HCT116 (cell line): ENCODE results near the gene SH2B3. TPM values are rescaled to one million over a fixed set of nuclear protein-coding genes. Genes with fewer than 3 reads are reported as not detected.

Experiments
- ATAC-seq: fragments of 200-7000 bp; cut with Tn5 transposase; 2 replicates; pipeline ENCODE4 v1.9.1; 2020; ENCODE audit warnings: mild to moderate bottlenecking, moderate library complexity
- BruUV-seq: library from RNA; stranded (reverse); fragments of 400-500 nt; replicated peaks from 2 replicates; lab custom pipeline; 2021; lab: Mats Ljungman, UMichigan
- CTCF ChIA-PET: fragments of 300-600 bp; sonication (Branson Sonifier 250); formaldehyde crosslinking; loops from one replicate; lab custom pipeline; 2021; ENCODE audit warnings: antibody characterized with exemption; lab: Charles Lee
- POLR2A ChIA-PET: fragments of 300-600, 350-600 bp; sonication (Branson Sonifier 250); formaldehyde crosslinking; loops from one replicate; lab custom pipeline; 2021; ENCODE audit warnings: antibody characterized with exemption; lab: Charles Lee
- RAD21 ChIA-PET, 2 experiments: fragments of 300-600 bp; sonication (Branson Sonifier 250); formaldehyde crosslinking; loops; one replicate each; lab custom pipeline; 2023; ENCODE audit warnings: low total read pairs in 2 of 2; ENCODE audit not compliant: uncharacterized antibody in 2 of 2, unreplicated experiment in 2 of 2, low non-redundant PET in 1 of 2; lab: Charles Lee
- DNase-seq: peaks from one replicate; pipeline ENCODE4 v3.0.0-alpha.2; 2010; ENCODE audit warnings: low read depth, low spot score
- H2AFZ ChIP-seq: fragments of 200-600 bp; shearing (Covaris generic), sonication (generic); 2 replicates; pipeline ENCODE4 v1.6.1; 2017; ENCODE audit warnings: low read depth, mixed run types, mixed read lengths, antibody characterized with exemption, low read length; ENCODE audit not compliant: poor library complexity, severe bottlenecking
- H3K27ac ChIP-seq: 2 replicates; pipeline ENCODE4 v1.5.1; 2012; ENCODE audit warnings: low read depth, low read length
- H3K27me3 ChIP-seq: fragments of 200-600 bp; sonication (generic); 2 replicates; pipeline ENCODE4 v1.6.1; 2016; ENCODE audit warnings: mixed run types, low read length, mixed read lengths; ENCODE audit not compliant: insufficient read depth
- H3K36me3 ChIP-seq, 2 experiments: fragments of 200-500 bp in 1 of 2; fragments of 200-600 bp in 1 of 2; sonication (Bioruptor generic) in 1 of 2; sonication (generic) in 1 of 2; 2 replicates each; pipeline versions ENCODE4 v1.5.1 to v1.6.1; 2014 to 2016; ENCODE audit warnings: low read length in 2 of 2, inconsistent platforms in 1 of 2, mixed read lengths in 1 of 2, mixed run types in 1 of 2; ENCODE audit not compliant: insufficient read depth in 2 of 2, control insufficient read depth in 1 of 2
- H3K4me1 ChIP-seq, 2 experiments: fragments of 200-600 bp in 1 of 2; sonication (generic) in 1 of 2; 2 replicates each; pipeline versions ENCODE4 v1.5.1 to v1.6.1; 2012 to 2017; ENCODE audit warnings: low read length in 2 of 2, inconsistent platforms in 1 of 2, mild to moderate bottlenecking in 1 of 2, mixed read lengths in 1 of 2, mixed run types in 1 of 2, moderate library complexity in 1 of 2; ENCODE audit not compliant: insufficient read depth in 2 of 2, control insufficient read depth in 1 of 2
- H3K4me2 ChIP-seq: fragments of 200-600 bp; sonication (generic); 2 replicates; pipeline ENCODE4 v1.6.1; 2017; ENCODE audit warnings: mixed run types, low read length, mixed read lengths
- H3K4me3 ChIP-seq, 2 experiments: fragments of 200-600 bp in 1 of 2; sonication (generic) in 1 of 2; replicated peaks in 1 of 2; 2 replicates each; pipeline ENCODE4 v1.5.1; 2011 to 2016; ENCODE audit warnings: low read length in 2 of 2, control low read depth in 1 of 2, low read depth in 1 of 2, mild to moderate bottlenecking in 1 of 2, mixed read lengths in 1 of 2, mixed run types in 1 of 2
- H3K79me2 ChIP-seq: fragments of 200-600 bp; sonication (generic); 2 replicates; pipeline ENCODE4 v1.6.1; 2017; ENCODE audit warnings: mild to moderate bottlenecking, mixed run types, low read length, moderate library complexity, mixed read lengths; ENCODE audit not compliant: insufficient read depth
- H3K9ac ChIP-seq: fragments of 200-600 bp; sonication (generic); 2 replicates; pipeline ENCODE4 v1.6.1; 2016; ENCODE audit warnings: low read length, mixed read lengths
- H3K9me2 ChIP-seq: fragments of 200-600 bp; sonication (generic), shearing (Covaris generic); 2 replicates; pipeline ENCODE4 v1.6.1; 2017; ENCODE audit warnings: mixed run types, mild to moderate bottlenecking, moderate library complexity; ENCODE audit not compliant: insufficient read depth
- H3K9me3 ChIP-seq, 2 experiments: fragments of 200-500 bp in 1 of 2; fragments of 200-600 bp in 1 of 2; sonication (Bioruptor generic) in 1 of 2; sonication (generic) in 1 of 2; 2 replicates each; pipeline ENCODE4 v1.6.1; 2014 to 2017; ENCODE audit warnings: low read length in 2 of 2, mixed read lengths in 2 of 2, inconsistent platforms in 1 of 2, low read depth in 1 of 2, mild to moderate bottlenecking in 1 of 2, mixed run types in 1 of 2, moderate library complexity in 1 of 2; ENCODE audit not compliant: control insufficient read depth in 1 of 2, insufficient read depth in 1 of 2
- H4K20me1 ChIP-seq: fragments of 200-600 bp; sonication (generic), shearing (Covaris generic); 2 replicates; pipeline ENCODE4 v1.6.1; 2017; ENCODE audit warnings: mixed run types, mild to moderate bottlenecking, moderate library complexity; ENCODE audit not compliant: insufficient read depth
- ATF3 ChIP-seq: IDR thresholded peaks from 2 replicates; pipeline ENCODE4 v1.6.1; 2012
- CEBPB ChIP-seq: IDR thresholded peaks from 2 replicates; pipeline ENCODE4 v1.6.1; 2012; ENCODE audit warnings: low read depth
- EGR1 ChIP-seq: IDR thresholded peaks from 2 replicates; pipeline ENCODE4 v1.6.1; 2012; ENCODE audit warnings: low read depth
- EZH2 ChIP-seq: fragments of 200-600 bp; sonication (generic); IDR thresholded peaks from 2 replicates; pipeline ENCODE4 v1.6.1; 2017; ENCODE audit warnings: antibody characterized with exemption, mixed run types
- EZH2phosphoT487 ChIP-seq: fragments of 200-600 bp; IDR thresholded peaks from 2 replicates; pipeline ENCODE4 v1.6.1; 2018; ENCODE audit warnings: antibody characterized with exemption, borderline replicate concordance
- FOSL1 ChIP-seq: IDR thresholded peaks from 2 replicates; pipeline ENCODE4 v1.6.1; 2012; ENCODE audit warnings: low read depth
- JUND ChIP-seq: IDR thresholded peaks from 2 replicates; pipeline ENCODE4 v1.6.1; 2012
- POLR2AphosphoS5 ChIP-seq: IDR thresholded peaks from 2 replicates; pipeline ENCODE4 v1.6.1; 2011; ENCODE audit warnings: mild to moderate bottlenecking, low read depth, low read length, moderate library complexity
- REST ChIP-seq: IDR thresholded peaks from 2 replicates; pipeline ENCODE4 v1.6.1; 2012; ENCODE audit warnings: low read depth
- SIN3A ChIP-seq: IDR thresholded peaks from 2 replicates; pipeline ENCODE4 v1.6.1; 2012; ENCODE audit warnings: low read depth
- SP1 ChIP-seq: IDR thresholded peaks from 2 replicates; pipeline ENCODE4 v1.6.1; 2012; ENCODE audit warnings: low read depth
- TCF7L2 ChIP-seq: IDR thresholded peaks from 2 replicates; pipeline ENCODE4 v1.7.0; 2011; ENCODE audit warnings: borderline replicate concordance, inconsistent platforms; ENCODE audit not compliant: insufficient read depth, insufficient read length; ENCODE audit errors: extremely low read depth
- YY1 ChIP-seq: IDR thresholded peaks from 2 replicates; pipeline ENCODE4 v1.6.1; 2011; ENCODE audit warnings: low read length, low read depth, moderate library complexity, mild to moderate bottlenecking; ENCODE audit not compliant: insufficient replicate concordance; ENCODE audit errors: extremely low read depth
- ZBTB33 ChIP-seq: IDR thresholded peaks from 2 replicates; pipeline ENCODE4 v1.6.1; 2011; ENCODE audit warnings: mild to moderate bottlenecking, low read length, moderate library complexity; ENCODE audit not compliant: insufficient replicate concordance; ENCODE audit errors: extremely low read depth
- ZFX ChIP-seq: fragments of 450-650 bp; IDR thresholded peaks from 2 replicates; pipeline ENCODE4 v1.6.1; 2017
- ZNF274 ChIP-seq: fragments of 200-500 bp; sonication (Bioruptor generic); IDR thresholded peaks from 2 replicates; pipeline ENCODE4 v1.6.1; 2014; ENCODE audit warnings: mild to moderate bottlenecking, low read depth, low read length, inconsistent platforms
- intact Hi-C: fragments of 100-400 bp; cut with micrococcal nuclease; formaldehyde crosslinking; loops from 2 replicates; pipeline ENCODE4 v1.10.0; 2022
- total RNA-seq: library from RNA; stranded (reverse); gene quantifications from one replicate; pipeline ENCODE4 v1.2.1, GENCODE V29; 2021; ENCODE audit not compliant: unreplicated experiment

SH2B3 gene
- total RNA-seq, 1 experiment from 2014 or later = 17.3 TPM

- CTCF ChIA-PET = no interaction called here
- Histone ChIP-seq H3K9me2 (no peaks in the 10 kb centered on the region), H3K9me3 (no peaks in the 10 kb centered on the region), H2AFZ (no peak overlapping the region), H3K9ac (no peak overlapping the region), H3K36me3 (peaks cover 0 to 4% of the 10 kb centered on the region in 2 experiments; a peak in 1 of 4 replicates), H3K79me2 (peaks cover 13% of the 10 kb centered on the region; the same call in 1 of the 2 replicates), H4K20me1 (no peaks in the 10 kb centered on the region), H3K27me3 (no peaks in the 10 kb centered on the region), H3K4me2 (no peak overlapping the region), H3K27ac (no peak overlapping the region), H3K4me3 (no peak overlapping the region), H3K4me1 (peaks cover 14 to 26% of the 10 kb centered on the region in 2 experiments)
- no peak for TF ChIP-seq SP1
- no peak for TF ChIP-seq SIN3A
- TF ChIP-seq CEBPB = no peak
- DNase-seq = no peak
- RAD21 ChIA-PET = no interaction called here
- BruUV-seq = no TSS peak
- no peak for ATAC-seq
- POLR2A ChIA-PET = no interaction called here
- intact Hi-C loops = no loop called here
Observed at GRCh38 chr12:111418594-111418880, 12.8 kb downstream of the SH2B3 start.

GRCh38 chr12:111419784-111420183 lies 14.1 kb downstream of the SH2B3 start:
- H3K4me1 ChIP-seq = peaks cover 12 to 21% of the 10 kb centered on the region in 2 experiments
- H4K20me1 ChIP-seq = no peaks in the 10 kb centered on the region
- no peak overlapping the region for H3K27ac ChIP-seq
- POLR2A ChIA-PET = no interaction called here
- BruUV-seq = no TSS peak
- intact Hi-C loops = no loop called here
- no peak overlapping the region for H3K4me3 ChIP-seq
- no peak overlapping the region for H3K4me2 ChIP-seq
- no peaks in the 10 kb centered on the region for H3K27me3 ChIP-seq
- H3K79me2 ChIP-seq = peaks cover 9% of the 10 kb centered on the region; the same call in 1 of the 2 replicates
- TF ChIP-seq REST (no peak), ATF3 (no peak), EGR1 (no peak), FOSL1 (no peak), ZNF274 (no peak), ZBTB33 (no peak), YY1 (no peak), TCF7L2 (no peak), POLR2AphosphoS5 (no peak), SIN3A (no peak), ZFX (no peak), EZH2phosphoT487 (no peak), JUND (no peak), EZH2 (no peak)
- TF ChIP-seq, all 23 proteins: peak for 0
- Histone ChIP-seq H3K36me3 (peaks cover 0 to 4% of the 10 kb centered on the region in 2 experiments; a peak in 1 of 4 replicates), H3K9me3 (no peaks in the 10 kb centered on the region), H3K9ac (no peak overlapping the region), H3K9me2 (no peaks in the 10 kb centered on the region), H2AFZ (no peak overlapping the region)
- ATAC-seq (no peak), DNase-seq (no peak)
- ChIA-PET CTCF (no interaction called here), RAD21 (no interaction called here)
